HepG2 (cell line): ENCODE data around the gene SWSAP1. TPM values are rescaled to one million over a fixed set of nuclear protein-coding genes. Genes with fewer than 3 reads are reported as not detected.

Experiments used
- ATAC-seq: fragments of 200-7000 bp; cut with Tn5 transposase; 3 replicates; pipeline ENCODE4 v1.9.1; 2020; ENCODE audit warnings: mild to moderate bottlenecking, moderate library complexity
- BruUV-seq: library from RNA; stranded (reverse); fragments of 400-500 nt; replicated peaks from 2 replicates; lab custom pipeline; 2021; lab: Mats Ljungman, UMichigan
- CTCF ChIA-PET: fragments of 300-600 bp; formaldehyde crosslinking; extraction: SDS; loops from one replicate; lab custom pipeline; 2021; ENCODE audit warnings: low total read pairs, inconsistent platforms, low intra/inter-chr PET ratio; lab: Yijun Ruan, JAX
- POLR2A ChIA-PET: fragments of 350-600 bp; sonication (Branson Sonifier 250); formaldehyde crosslinking; loops from one replicate; lab custom pipeline; 2020; ENCODE audit warnings: antibody characterized with exemption, inconsistent platforms; lab: Yijun Ruan, JAX
- DNase-seq: peaks from one replicate; pipeline ENCODE4 v3.0.0-alpha.2; 2015; ENCODE audit warnings: low spot score
- FAIRE-seq: peaks from 3 replicates; lab custom pipeline; 2011; peaks lifted over from hg19 to GRCh38; lab: Jason Lieb, UNC
- H2AFZ ChIP-seq: one replicate; pipeline ENCODE4 v1.6.1; 2011; ENCODE audit warnings: low read length, inconsistent platforms
- H3K27ac ChIP-seq: fragments of 300-600 bp; 3 replicates; pipeline ENCODE4 v1.8.0; 2011; ENCODE audit warnings: mixed run types, mild to moderate bottlenecking, mixed read lengths, low read length, inconsistent platforms; ENCODE audit not compliant: insufficient read depth; ENCODE audit errors: extremely low read length
- H3K27me3 ChIP-seq, 2 experiments: fragments of 200-600 bp in 1 of 2; 2 replicates in 1 of 2; 3 replicates in 1 of 2; pipeline versions ENCODE4 v1.6.0 to v1.8.0; 2011; ENCODE audit warnings: low read length in 2 of 2, mild to moderate bottlenecking in 2 of 2, moderate library complexity in 2 of 2, inconsistent platforms in 1 of 2; ENCODE audit not compliant: insufficient read depth in 2 of 2, control insufficient read depth in 1 of 2
- H3K36me3 ChIP-seq, 2 experiments: fragments of 200-600 bp in 1 of 2; replicated peaks in 1 of 2; 2 replicates in 1 of 2; 3 replicates in 1 of 2; pipeline versions ENCODE4 v1.5.1 to v1.8.0; 2011; ENCODE audit warnings: low read length in 2 of 2, inconsistent platforms in 1 of 2; ENCODE audit not compliant: insufficient read depth in 2 of 2, control insufficient read depth in 1 of 2
- H3K4me1 ChIP-seq: 2 replicates; pipeline ENCODE4 v1.5.1; 2012; ENCODE audit warnings: low read length, inconsistent platforms; ENCODE audit not compliant: insufficient read depth
- H3K4me2 ChIP-seq: 2 replicates; pipeline ENCODE4 v1.6.0; 2011; ENCODE audit warnings: low read depth, low read length, inconsistent platforms
- H3K4me3 ChIP-seq, 3 experiments: fragments of 200-600 bp in 1 of 3; sonication (generic), shearing (Covaris generic) in 1 of 3; replicated peaks in 1 of 3; 2 replicates each; pipeline ENCODE4 v1.5.1; 2011 to 2016; ENCODE audit warnings: low read length in 3 of 3, inconsistent platforms in 2 of 3, low read depth in 2 of 3, mild to moderate bottlenecking in 2 of 3, control low read depth in 1 of 3, mixed read lengths in 1 of 3; ENCODE audit not compliant: insufficient read depth in 1 of 3
- H3K79me2 ChIP-seq: one replicate; pipeline ENCODE4 v1.6.1; 2011; ENCODE audit warnings: low read length, inconsistent platforms; ENCODE audit not compliant: insufficient read depth
- H3K9ac ChIP-seq: 2 replicates; pipeline ENCODE4 v1.6.0; 2011; ENCODE audit warnings: mild to moderate bottlenecking, low read depth, low read length, inconsistent platforms; ENCODE audit not compliant: insufficient read depth
- H3K9me3 ChIP-seq: 2 replicates; pipeline ENCODE4 v1.5.1; 2012; ENCODE audit warnings: mild to moderate bottlenecking, low read length
- H4K20me1 ChIP-seq: 2 replicates; pipeline ENCODE4 v1.6.0; 2011; ENCODE audit warnings: inconsistent platforms, mild to moderate bottlenecking, low read length, moderate library complexity; ENCODE audit not compliant: insufficient read depth
- BHLHE40 ChIP-seq: IDR thresholded peaks from 2 replicates; pipeline ENCODE4 v1.6.1; 2011; ENCODE audit warnings: low read length, improper control_type of control experiment
- GATAD1 ChIP-seq: IDR thresholded peaks from 2 replicates; pipeline ENCODE4 v1.6.1; 2016; ENCODE audit warnings: missing genetic modification reagents, missing compliant biosample characterization
- NR2F6 ChIP-seq, 2 experiments: IDR thresholded peaks; 2 replicates each; pipeline ENCODE4 v1.6.1; 2016; ENCODE audit warnings: antibody characterized with exemption in 1 of 2, mild to moderate bottlenecking in 1 of 2
- ZNF34 ChIP-seq: sonication (generic); formaldehyde crosslinking; IDR thresholded peaks from 2 replicates; pipeline ENCODE4 v1.4.0; 2020; ENCODE audit warnings: mild to moderate bottlenecking, missing genetic modification reagents, borderline replicate concordance
- WGBS: methylation state at CpG from one replicate; pipeline ENCODE4 v1.1.6; 2017; ENCODE audit warnings: low lambda C conversion rate; 5-methylcytosine and 5-hydroxymethylcytosine counted together
- in situ Hi-C: cut with HindIII; loops from 2 replicates; pipeline ENCODE4 v1.10.0; 2017; ENCODE audit warnings: low pct_unique_long_range_greater_than_20kb; ENCODE audit not compliant: extremely low pct_ligation_motif_present
- intact Hi-C: fragments of 100-400 bp; cut with micrococcal nuclease; formaldehyde crosslinking; loops from one replicate; pipeline ENCODE4 v1.10.0; 2022; ENCODE audit not compliant: unreplicated experiment
- polyA plus RNA-seq, 8 experiments: library from polyadenylated mRNA; depleted of rRNA in 3 of 8; stranded (reverse) in 7 of 8; unstranded in 1 of 8; fragments of >200 nt; fragmentation: Illumina TruSeq in 4 of 8; extraction: Trizol in 4 of 8; gene quantifications; 2 replicates each; pipeline versions ENCODE4 v1.2.1 to v1.2.3, GENCODE V29; 2011 to 2016; ENCODE audit warnings: low read depth in 4 of 8, missing spikeins in 1 of 8, mixed read lengths in 1 of 8; ENCODE audit not compliant: insufficient read depth in 1 of 8
- small RNA-seq, 3 experiments: library from RNA; depleted of rRNA; stranded (forward); fragments of <200 nt; gene quantifications; one replicate each; pipeline ENCODE3, GENCODE V24; 2012; ENCODE audit warnings: low read depth in 2 of 3, low replicate concordance in 1 of 3; ENCODE audit not compliant: insufficient read length in 3 of 3, insufficient read depth in 2 of 3
- total RNA-seq, 5 experiments: library from RNA; depleted of rRNA; stranded (reverse); fragments of >200 nt; fragmentation: Illumina TruSeq; extraction: Trizol; gene quantifications; 2 replicates each; pipeline ENCODE4 v1.2.3, GENCODE V29; 2016; ENCODE audit warnings: low read depth in 1 of 5

SWSAP1 gene
- total and polyA plus RNA-seq, 2 of the 13 experiments (the other 11 are each of a cell fraction or from before 2014, with no cell fraction given) = 2.7 to 3.3 TPM

- no peaks in the 10 kb centered on the region for H3K36me3 ChIP-seq
- CTCF ChIA-PET = no interaction called here
These were observed 49.3 kb downstream of the SWSAP1 start for GRCh38 chr19:11423791-11424181.

More at GRCh38 chr19:11423791-11424181, 49.3 kb downstream of the SWSAP1 start:
- Histone ChIP-seq H2AFZ (no peak overlapping the region), H3K79me2 (no peaks in the 10 kb centered on the region), H3K27me3 (peaks cover 3 to 35% of the 10 kb centered on the region in 2 experiments; a peak in 4 of 5 replicates), H3K4me1 (peaks cover 51% of the 10 kb centered on the region), H3K4me3 (peak overlapping the region in 1 of 3 experiments; percentile 10; a peak in 1 of 6 replicates), H3K4me2 (no peak overlapping the region), H3K9ac (no peak overlapping the region), H4K20me1 (no peaks in the 10 kb centered on the region), H3K9me3 (no peaks in the 10 kb centered on the region), H3K27ac (no peak overlapping the region)
- WGBS = 15% methylated on average over 15 of the region's 22 CpGs
- intact Hi-C loops = loop anchor here (5.0 kb wide), 1 partner anchor 41 kb away; the partner anchor contains the start of gene EPOR
- DNase-seq (no peak), FAIRE-seq (no peak), ATAC-seq (no peak)
- peak; percentile 28; the same call in 1 of the 2 replicates for TF ChIP-seq BHLHE40
- no peak for TF ChIP-seq ZNF34 (CRISPR knock-in tag)
- TF ChIP-seq NR2F6 (IDR thresholded peaks at IDR 0.05) = no peak
- peak; percentile 21; the same call in 1 of the 2 replicates for TF ChIP-seq NR2F6 (CRISPR knock-in tag; IDR thresholded peaks at IDR 0.05)
- TF ChIP-seq GATAD1 (CRISPR knock-in tag) = no peak
- no TSS peak for BruUV-seq
- in situ Hi-C loops = loop anchor here (5.0 kb wide), 1 partner anchor 41 kb away; the partner anchor contains the start of gene EPOR
- POLR2A ChIA-PET = interaction anchor here (1.4 kb wide), 1 partner anchor 49 kb away, joined by 3 read pairs; the partner anchor contains the start of gene SWSAP1

Small RNAs within 50 kb of the gene (small RNA-seq; reads per million reads assigned to genes)
- 0 reads per million in 3 experiments for gene RF00019

Other genes starting within 250 kb of the SWSAP1 start
- 46.2 and 63.2 TPM in 2 replicates for gene SPC24, start 218.9 kb upstream of the SWSAP1 start, total RNA-seq (2016; rRNA removed; fragmentation: Illumina TruSeq; extraction: Trizol)
- 8.8 and 10.0 TPM in 2 replicates for gene SPC24, start 218.9 kb upstream of the SWSAP1 start, polyA plus RNA-seq (2011; rRNA removed)
- gene KANK2, start 177.1 kb upstream of the SWSAP1 start, total RNA-seq (2016; rRNA removed; fragmentation: Illumina TruSeq; extraction: Trizol) = 11.0 and 12.9 TPM in 2 replicates
- gene KANK2, start 177.1 kb upstream of the SWSAP1 start, polyA plus RNA-seq (2011; rRNA removed) = 5.7 and 6.8 TPM in 2 replicates
- 9.8 and 27.3 TPM in 2 replicates for gene ANGPTL8, start 135.0 kb upstream of the SWSAP1 start, total RNA-seq (2016; rRNA removed; fragmentation: Illumina TruSeq; extraction: Trizol)
- 243 and 436 TPM in 2 replicates for gene ANGPTL8, start 135.0 kb upstream of the SWSAP1 start, polyA plus RNA-seq (2011; rRNA removed)
- gene DOCK6, start 112.1 kb upstream of the SWSAP1 start, total RNA-seq (2016; rRNA removed; fragmentation: Illumina TruSeq; extraction: Trizol) = 4.1 and 5.4 TPM in 2 replicates
- gene DOCK6, start 112.1 kb upstream of the SWSAP1 start, polyA plus RNA-seq (2011; rRNA removed) = 38.1 and 46.6 TPM in 2 replicates
- not detected in 2 replicates for gene TSPAN16, start 78.5 kb upstream of the SWSAP1 start, total RNA-seq (2016; rRNA removed; fragmentation: Illumina TruSeq; extraction: Trizol)
- not detected in 2 replicates for gene TSPAN16, start 78.5 kb upstream of the SWSAP1 start, polyA plus RNA-seq (2011; rRNA removed)
- gene RAB3D, start 35.0 kb upstream of the SWSAP1 start, total RNA-seq (2016; rRNA removed; fragmentation: Illumina TruSeq; extraction: Trizol) = 2.0 and 3.3 TPM in 2 replicates
- gene RAB3D, start 35.0 kb upstream of the SWSAP1 start, polyA plus RNA-seq (2011; rRNA removed) = 16.1 and 19.9 TPM in 2 replicates
- gene TMEM205, start 28.4 kb upstream of the SWSAP1 start, total RNA-seq (2016; rRNA removed; fragmentation: Illumina TruSeq; extraction: Trizol) = 22.8 and 45.5 TPM in 2 replicates
- gene TMEM205, start 28.4 kb upstream of the SWSAP1 start, polyA plus RNA-seq (2011; rRNA removed) = 98.7 and 119 TPM in 2 replicates
- gene CCDC159, start 28.1 kb upstream of the SWSAP1 start, total RNA-seq (2016; rRNA removed; fragmentation: Illumina TruSeq; extraction: Trizol) = 1.2 and 1.7 TPM in 2 replicates
- 6.3 and 9.1 TPM in 2 replicates for gene CCDC159, start 28.1 kb upstream of the SWSAP1 start, polyA plus RNA-seq (2011; rRNA removed)
- 0.77 and 1.5 TPM in 2 replicates for gene PLPPR2, start 19.2 kb upstream of the SWSAP1 start, total RNA-seq (2016; rRNA removed; fragmentation: Illumina TruSeq; extraction: Trizol)
- gene PLPPR2, start 19.2 kb upstream of the SWSAP1 start, polyA plus RNA-seq (2011; rRNA removed) = 2.1 and 4.2 TPM in 2 replicates
- 1.2 and 2.9 TPM in 2 replicates for gene EPOR, start 9.6 kb downstream of the SWSAP1 start, total RNA-seq (2016; rRNA removed; fragmentation: Illumina TruSeq; extraction: Trizol)
- 5.3 and 7.0 TPM in 2 replicates for gene EPOR, start 9.6 kb downstream of the SWSAP1 start, polyA plus RNA-seq (2011; rRNA removed)
- 1.2 and 4.2 TPM in 2 replicates for gene RGL3, start 44.6 kb downstream of the SWSAP1 start, total RNA-seq (2016; rRNA removed; fragmentation: Illumina TruSeq; extraction: Trizol)
- gene RGL3, start 44.6 kb downstream of the SWSAP1 start, polyA plus RNA-seq (2011; rRNA removed) = 7.6 and 8.4 TPM in 2 replicates
- gene ODAD3, start 60.5 kb downstream of the SWSAP1 start, total RNA-seq (2016; rRNA removed; fragmentation: Illumina TruSeq; extraction: Trizol) = 0.04 TPM in 1 of 2 replicates, not detected in the other
- gene ODAD3, start 60.5 kb downstream of the SWSAP1 start, polyA plus RNA-seq (2011; rRNA removed) = 0.08 and 0.35 TPM in 2 replicates
- 44.2 and 125 TPM in 2 replicates for gene PRKCSH, start 61.0 kb downstream of the SWSAP1 start, total RNA-seq (2016; rRNA removed; fragmentation: Illumina TruSeq; extraction: Trizol)
- gene PRKCSH, start 61.0 kb downstream of the SWSAP1 start, polyA plus RNA-seq (2011; rRNA removed) = 85.1 and 111 TPM in 2 replicates
- not detected in 2 replicates for gene ELAVL3, start 106.4 kb downstream of the SWSAP1 start, total RNA-seq (2016; rRNA removed; fragmentation: Illumina TruSeq; extraction: Trizol)
- 0.03 TPM in 2 replicates for gene ELAVL3, start 106.4 kb downstream of the SWSAP1 start, polyA plus RNA-seq (2011; rRNA removed)
- gene ZNF653, start 131.2 kb downstream of the SWSAP1 start, total RNA-seq (2016; rRNA removed; fragmentation: Illumina TruSeq; extraction: Trizol) = 1.2 and 4.7 TPM in 2 replicates
- gene ZNF653, start 131.2 kb downstream of the SWSAP1 start, polyA plus RNA-seq (2011; rRNA removed) = 6.6 and 7.1 TPM in 2 replicates
- gene ECSIT, start 154.5 kb downstream of the SWSAP1 start, total RNA-seq (2016; rRNA removed; fragmentation: Illumina TruSeq; extraction: Trizol) = 32.2 and 36.4 TPM in 2 replicates
- 55.4 and 62.3 TPM in 2 replicates for gene ECSIT, start 154.5 kb downstream of the SWSAP1 start, polyA plus RNA-seq (2011; rRNA removed)
- gene CNN1, start 164.2 kb downstream of the SWSAP1 start, total RNA-seq (2016; rRNA removed; fragmentation: Illumina TruSeq; extraction: Trizol) = 0.55 and 1.1 TPM in 2 replicates
- 0.39 and 0.70 TPM in 2 replicates for gene CNN1, start 164.2 kb downstream of the SWSAP1 start, polyA plus RNA-seq (2011; rRNA removed)
- gene ELOF1, start 184.6 kb downstream of the SWSAP1 start, total RNA-seq (2016; rRNA removed; fragmentation: Illumina TruSeq; extraction: Trizol) = 43.2 and 47.2 TPM in 2 replicates
- 14.5 TPM in 2 replicates for gene ELOF1, start 184.6 kb downstream of the SWSAP1 start, polyA plus RNA-seq (2011; rRNA removed)
- 0.94 and 1.3 TPM in 2 replicates for gene ACP5, start 203.0 kb downstream of the SWSAP1 start, total RNA-seq (2016; rRNA removed; fragmentation: Illumina TruSeq; extraction: Trizol)
- gene ACP5, start 203.0 kb downstream of the SWSAP1 start, polyA plus RNA-seq (2011; rRNA removed) = 5.1 and 6.7 TPM in 2 replicates
- 12.7 and 14.2 TPM in 2 replicates for gene ZNF627, start 222.8 kb downstream of the SWSAP1 start, total RNA-seq (2016; rRNA removed; fragmentation: Illumina TruSeq; extraction: Trizol)
- 4.2 and 4.5 TPM in 2 replicates for gene ZNF627, start 222.8 kb downstream of the SWSAP1 start, polyA plus RNA-seq (2011; rRNA removed)